Fibroblast of pulmonary artery (primary cell): ENCODE data around the gene DCAF17.

Experiments used
- DNase-seq: peaks from one replicate; pipeline ENCODE4 v3.0.0-alpha.2; 2010; ENCODE audit warnings: low read depth
- H3K4me3 ChIP-seq: replicated peaks from 2 replicates; pipeline ENCODE4 v1.5.1; 2011; ENCODE audit warnings: low read depth, mild to moderate bottlenecking, control low read depth, low read length, moderate library complexity
- CTCF ChIP-seq: IDR thresholded peaks from 2 replicates; pipeline ENCODE4 v1.5.1; 2011; ENCODE audit warnings: mild to moderate bottlenecking, control low read depth, low read length, inconsistent platforms; ENCODE audit errors: missing control alignments

DCAF17 gene

GRCh38 chr2:171512683-171513195 is 78.7 kb downstream of the DCAF17 start:
- H3K4me3 ChIP-seq: no peak overlapping the region
- TF ChIP-seq CTCF: no peak
- DNase-seq: no peak

- TF ChIP-seq CTCF: no peak
- H3K4me3 ChIP-seq: no peak overlapping the region
- no peak for DNase-seq
Observed at GRCh38 chr2:171513719-171514160, 79.7 kb downstream of the DCAF17 start.

- H3K4me3 ChIP-seq: no peak overlapping the region
- no peak for TF ChIP-seq CTCF
- no peak for DNase-seq
Observed at GRCh38 chr2:171514908-171515582, 81.0 kb downstream of the DCAF17 start.

- no peak overlapping the region for H3K4me3 ChIP-seq
- peak; percentile 73 for DNase-seq
- no peak for TF ChIP-seq CTCF
Observed at GRCh38 chr2:171515672-171516298, 81.8 kb downstream of the DCAF17 start.

- no peak for DNase-seq
- no peak for TF ChIP-seq CTCF
- no peak overlapping the region for H3K4me3 ChIP-seq
Observed at GRCh38 chr2:171516793-171517192, 82.8 kb downstream of the DCAF17 start.

- no peak for DNase-seq
- TF ChIP-seq CTCF: no peak
- no peak overlapping the region for H3K4me3 ChIP-seq
Observed at GRCh38 chr2:171520471-171520870, 86.4 kb downstream of the DCAF17 start.
